Skin of body (tissue), 2 donors: ENCODE measurements around the gene HDDC2. TPM values are rescaled to one million over a fixed set of nuclear protein-coding genes. Genes with fewer than 3 reads are reported as not detected.

Experiments
- DNase-seq: peaks from one replicate; lab custom pipeline; 2025; lab: John Stamatoyannopoulos, UW
- total RNA-seq: library from RNA; depleted of rRNA; stranded (reverse); fragments of >200 nt; gene quantifications from one replicate; pipeline ENCODE4 v1.2.3, GENCODE V29; 2014

The HDDC2 gene
- total RNA-seq, 1 donor from 2014 or later = 29.1 TPM

DNA sequence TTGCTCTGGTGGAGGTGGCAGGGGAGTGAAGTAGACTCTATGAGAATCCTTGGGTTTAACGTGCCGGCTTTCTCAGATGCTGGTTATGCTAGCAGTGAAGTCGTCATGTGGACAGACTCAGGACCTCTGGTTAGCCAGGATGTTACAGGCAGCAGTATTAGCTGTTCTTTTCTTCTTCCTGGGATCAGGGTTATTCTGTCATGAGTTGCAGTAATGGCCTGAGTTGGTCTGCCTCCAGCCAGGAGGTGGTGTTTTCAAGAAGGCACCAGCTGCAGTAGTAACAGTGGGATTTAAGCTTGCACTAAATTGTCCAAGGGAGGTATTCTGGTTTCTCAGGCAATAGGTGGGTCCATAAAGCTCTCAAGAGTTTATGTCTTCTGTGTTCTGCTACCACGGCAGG lies 56.7 kb downstream of the HDDC2 start:
- no peak for DNase-seq

DNA sequence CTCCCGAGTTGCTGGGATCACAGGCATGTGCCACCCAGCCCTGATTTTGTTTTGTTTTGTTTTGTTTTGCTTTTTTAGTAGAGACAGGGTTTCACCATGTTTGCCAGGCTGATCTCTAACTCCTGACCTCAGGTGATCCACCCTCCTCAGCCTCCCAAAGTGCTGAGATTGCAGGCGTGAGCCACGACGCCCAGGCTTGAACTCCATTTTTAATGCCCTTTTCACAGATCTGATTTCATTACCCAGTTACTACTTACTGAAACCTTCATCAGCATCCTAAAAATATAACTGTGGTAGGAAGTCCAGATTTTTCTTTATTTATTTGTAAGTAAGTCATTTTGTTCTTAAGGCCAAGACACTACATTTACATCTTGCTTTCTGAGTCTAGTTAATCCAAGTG lies 64.0 kb downstream of the HDDC2 start:
- DNase-seq = no peak

DNA sequence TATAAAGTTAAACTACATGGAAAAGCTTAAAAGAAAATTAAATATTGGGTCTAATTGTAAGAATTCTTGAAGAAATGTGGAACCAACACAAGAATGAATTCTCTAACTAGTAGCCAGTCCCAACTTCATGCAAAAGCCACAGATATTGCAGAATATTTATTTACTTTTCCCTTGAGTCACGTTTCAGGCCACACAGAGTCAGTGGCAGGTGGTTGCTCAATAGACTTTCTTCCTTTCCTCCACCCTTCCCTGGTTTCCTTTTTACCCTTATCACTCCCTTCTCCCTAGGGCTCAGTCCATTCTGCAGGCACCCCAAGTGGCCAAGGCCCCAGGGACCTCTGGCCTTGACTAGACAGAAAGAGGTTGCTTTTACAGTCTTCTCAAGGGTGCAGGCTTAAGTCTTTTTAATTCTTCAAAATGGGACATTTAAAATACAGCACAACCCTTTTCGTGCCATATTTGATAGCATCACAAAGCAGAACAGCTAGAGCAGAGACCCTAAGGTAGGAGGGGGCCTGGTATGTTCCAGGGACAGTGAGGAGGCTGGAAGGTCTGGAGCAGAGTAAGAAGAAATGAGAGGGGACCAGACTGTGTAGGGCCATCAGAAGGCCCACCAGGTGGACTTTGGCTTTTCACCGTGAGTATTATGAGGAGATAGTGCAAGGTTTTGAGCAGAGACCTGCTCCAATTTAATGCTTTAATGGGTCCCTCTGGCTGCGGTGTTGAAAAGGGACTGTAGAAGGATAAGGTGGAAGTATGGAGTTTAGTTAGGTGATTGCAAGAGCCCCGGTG lies 65.0 kb downstream of the HDDC2 start:
- DNase-seq = no peak

DNA sequence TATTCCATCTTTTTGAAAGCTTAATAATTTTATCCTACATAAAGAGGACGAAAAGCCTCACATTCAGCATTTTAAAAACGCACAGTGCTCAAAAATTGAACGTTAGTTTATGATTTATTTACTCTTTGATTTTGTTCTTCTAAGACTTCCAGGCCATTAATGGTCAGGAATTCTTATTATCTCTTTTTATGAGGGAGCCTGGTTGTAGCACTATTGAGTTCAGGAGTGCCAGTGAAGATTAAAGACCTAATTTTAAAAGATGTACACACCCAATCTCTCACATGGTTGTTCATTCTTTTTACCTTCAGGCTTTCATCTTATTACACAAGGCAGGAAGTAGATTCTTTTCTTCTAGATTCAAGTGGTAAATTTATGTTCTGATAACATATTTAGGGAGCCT lies 68.6 kb downstream of the HDDC2 start:
- DNase-seq = no peak

DNA sequence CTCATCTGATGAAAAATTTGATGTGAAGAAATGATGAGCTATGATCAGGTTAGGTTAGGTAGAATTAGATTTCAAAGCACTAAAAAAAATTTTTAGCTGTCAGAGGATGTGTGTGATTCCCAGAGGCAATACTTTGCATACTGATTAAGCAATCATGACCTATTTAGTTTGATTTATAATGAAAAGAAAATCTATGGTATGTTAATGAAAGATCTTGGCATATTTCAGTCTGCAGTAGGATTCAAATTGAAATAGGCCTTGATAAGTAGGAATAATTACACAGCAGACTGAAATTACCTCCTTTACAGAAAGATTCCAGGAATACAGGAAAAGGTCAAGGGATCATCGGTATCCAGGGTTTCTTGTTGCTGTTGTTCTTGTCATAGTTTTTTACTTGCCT lies 69.3 kb downstream of the HDDC2 start:
- peak; percentile 0 for DNase-seq

DNA sequence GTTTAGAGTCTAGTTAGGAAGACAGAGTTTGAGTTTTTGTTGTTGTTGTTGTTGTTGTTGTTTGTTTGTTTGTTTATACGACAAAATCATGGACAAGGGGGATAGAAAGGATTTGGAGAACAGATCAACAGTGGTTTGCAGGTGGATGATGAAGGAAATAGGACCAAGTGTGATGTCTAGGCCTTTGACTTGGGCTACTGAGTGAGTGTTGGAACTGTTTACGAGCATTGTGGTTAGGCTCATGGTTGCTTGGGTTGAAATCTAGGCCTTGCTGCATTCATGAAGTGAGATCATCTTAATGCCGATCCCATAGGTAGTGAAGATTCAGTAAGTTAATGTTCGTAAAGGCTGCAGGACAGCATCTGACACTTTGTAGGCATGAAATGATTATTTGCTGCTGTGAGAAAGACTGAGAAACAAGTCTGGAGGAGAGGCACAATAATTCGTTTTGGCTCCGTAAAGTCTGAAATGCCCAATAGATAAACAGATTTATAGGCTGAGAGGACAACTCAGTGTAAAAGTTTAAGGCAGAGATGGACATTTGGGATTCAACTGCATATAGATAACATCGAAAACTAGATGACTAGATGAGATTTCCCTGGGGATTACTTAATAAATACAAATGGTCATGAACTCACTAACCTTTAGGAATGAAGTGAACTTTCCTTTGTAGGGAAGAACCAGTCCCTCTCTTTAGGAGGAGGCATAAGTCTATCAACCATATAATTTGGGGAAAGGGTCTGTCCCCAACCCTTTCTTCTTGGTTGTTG lies 70.0 kb downstream of the HDDC2 start:
- DNase-seq = no peak

DNA sequence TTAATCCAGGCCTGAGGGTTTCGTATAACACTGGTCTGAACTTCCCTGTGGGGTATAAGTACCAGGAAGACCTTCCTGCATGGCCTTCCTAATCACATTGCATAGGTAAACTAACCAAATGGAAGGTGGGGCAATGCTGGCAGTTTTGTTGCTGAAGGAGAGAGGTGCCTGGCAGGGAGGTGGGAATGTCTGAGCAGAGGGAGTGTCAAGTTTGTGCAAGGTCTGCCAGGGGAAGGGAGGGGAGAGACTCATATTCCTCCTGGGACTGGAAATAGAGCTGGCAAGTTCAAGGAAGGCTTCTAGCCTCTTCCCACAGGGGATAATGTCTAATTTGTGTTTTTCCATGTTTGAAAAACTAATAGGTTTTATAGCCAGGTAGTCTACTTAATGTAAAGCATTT lies 70.6 kb downstream of the HDDC2 start:
- no peak for DNase-seq

DNA sequence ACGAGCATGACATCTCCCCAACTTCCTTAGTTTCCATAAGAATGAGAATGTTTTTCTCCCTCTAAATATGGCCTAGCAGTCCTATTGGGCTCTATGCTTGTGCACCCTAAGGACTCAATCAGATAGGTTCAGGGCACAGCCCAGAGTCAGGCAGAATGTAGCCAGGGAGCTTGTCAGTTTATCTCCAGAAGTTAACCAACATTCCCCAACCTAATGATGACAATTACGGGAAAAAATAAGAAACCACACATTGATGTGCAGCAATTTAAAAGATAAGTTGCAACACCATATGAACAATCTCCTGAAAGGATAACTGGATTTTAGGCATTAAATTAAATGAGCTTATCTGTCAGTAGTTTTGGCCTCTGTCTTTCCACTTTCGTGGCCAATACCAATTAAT lies 71.1 kb downstream of the HDDC2 start:
- DNase-seq = no peak

DNA sequence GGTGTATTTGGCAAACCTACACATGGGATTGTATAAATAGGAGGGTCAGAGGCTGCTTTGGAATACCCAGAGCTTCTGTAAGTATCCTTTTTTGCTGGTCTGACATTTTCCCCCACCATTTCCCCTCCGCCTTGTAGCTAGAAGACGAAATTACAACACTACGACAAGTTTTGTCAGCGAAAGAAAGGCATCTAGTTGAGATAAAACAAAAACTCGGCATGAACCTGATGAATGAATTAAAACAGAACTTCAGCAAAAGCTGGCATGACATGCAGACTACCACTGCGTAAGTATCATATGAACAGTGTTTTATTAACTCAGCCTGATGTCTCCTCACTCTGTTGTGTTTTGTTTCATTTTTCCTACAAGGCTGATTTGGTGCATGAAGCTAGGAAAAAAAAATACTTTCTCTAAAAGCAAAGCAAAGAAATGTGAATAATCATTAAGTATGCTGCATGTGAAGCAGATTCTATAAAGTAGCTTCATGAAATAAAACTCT lies 72.7 kb downstream of the HDDC2 start:
- no peak for DNase-seq

DNA sequence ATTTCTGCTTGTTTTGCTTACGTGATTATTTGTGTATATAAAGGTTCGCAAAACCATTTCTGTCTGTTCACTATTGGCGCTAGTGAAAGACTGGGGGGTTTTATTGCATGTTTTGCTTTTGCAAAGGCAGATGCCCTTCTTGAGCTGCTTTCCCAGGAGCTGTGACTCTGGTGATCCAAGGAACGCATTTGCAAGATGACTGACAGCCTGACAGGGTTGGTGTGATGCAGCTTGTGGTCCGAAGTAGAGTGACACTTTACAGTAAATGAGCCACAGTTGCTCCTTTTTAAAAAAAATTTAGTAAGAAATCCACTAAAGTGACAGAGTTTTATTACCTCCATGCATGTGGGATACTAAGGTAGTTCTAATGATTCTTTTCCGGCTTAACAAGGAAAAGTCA lies 74.5 kb downstream of the HDDC2 start:
- no peak for DNase-seq

Other genes with a start within 250 kb of the HDDC2 start
- 15.6 TPM for gene TPD52L1, start 148.2 kb downstream of the HDDC2 start, total RNA-seq